ENCODE results near the gene ATP8A2. TPM values are rescaled to one million over a fixed set of nuclear protein-coding genes. Genes with fewer than 3 reads are reported as not detected.

ATP8A2 gene
- total and polyA plus RNA-seq, 9 of the 15 experiments (the other 6 are each of a cell fraction or from before 2014, with no cell fraction given): under 0.01 to 0.33 (median 0.06) TPM; not detected in 4

DNA sequence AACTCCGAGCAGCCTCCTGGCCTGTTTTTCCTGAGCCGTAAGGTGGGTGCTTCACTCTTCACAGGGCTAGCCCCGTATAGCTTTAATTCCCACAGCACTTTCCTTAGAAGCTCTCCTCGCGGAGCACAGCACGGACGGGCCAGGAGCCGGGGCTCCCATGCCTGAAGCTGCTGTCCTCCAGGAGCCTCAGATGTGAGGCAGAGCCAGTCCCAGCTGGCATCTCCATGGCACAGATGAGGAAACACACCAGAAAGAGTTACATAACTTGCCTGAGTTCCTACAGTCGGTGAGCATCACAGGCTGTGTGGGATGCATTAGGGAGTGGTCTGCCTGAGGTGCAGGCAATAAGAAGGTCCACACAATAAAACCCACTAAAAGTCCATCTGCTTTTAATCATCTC lies 118.5 kb downstream of the ATP8A2 start:
- no peak overlapping the region for H3K27ac ChIP-seq (ENCODE audit: extremely low read depth, low read depth, low read length)
- H3K9me1 ChIP-seq (ENCODE audit: control insufficient read depth, insufficient read depth, low read length): no peaks in the 10 kb centered on the region
- H3K4me2 ChIP-seq (ENCODE audit: insufficient read depth, low read length): no peak overlapping the region
- no peaks in the 10 kb centered on the region for H3K36me3 ChIP-seq (ENCODE audit: control insufficient read depth, insufficient read depth, low read length)
- intact Hi-C loops (cut with micrococcal nuclease) (no loop called here), in situ Hi-C loops (cut with MboI) (no loop called here)
- no peaks in the 10 kb centered on the region for H3K9me3 ChIP-seq (replicated peaks; ENCODE audit: control insufficient read depth, insufficient read depth, low read depth, low read length)
- ATAC-seq (no peak), DNase-seq (ENCODE audit: extremely low read depth in 1 of 4, low spot score in 3 of 4) (no peak), FAIRE-seq (no peak)
- 0 out of 2 replicates have a peak, but pooled peaks cover 4% of the 10 kb centered on the region for H4K20me1 ChIP-seq (replicated peaks; ENCODE audit: control insufficient read depth, insufficient read depth, low read length)
- ChIA-PET POLR2A (interaction anchor here (0.7 to 0.8 kb wide), 2 partner anchors 19 to 61 kb away, joined by 3 read pairs; no protein-coding TSS in a partner anchor), CTCF (ENCODE audit: low intra/inter-chr PET ratio) (no interaction called here)
- TF ChIP-seq EGR1 (conservative IDR thresholded peaks at IDR 0.05) (no peak), HNRNPUL1 (IDR thresholded peaks at IDR 0.05; ENCODE audit: low read length) (no peak), GATA2 (CRISPR knock-in tag; IDR thresholded peaks at IDR 0.05) (no peak), ATF7 (IDR thresholded peaks at IDR 0.05) (no peak), MAFF (IDR thresholded peaks at IDR 0.05; ENCODE audit: low read length) (no peak), CCNT2 (IDR thresholded peaks at IDR 0.05; ENCODE audit: borderline replicate concordance, extremely low read depth, insufficient read length, low read depth, low read length) (no peak), NFRKB (IDR thresholded peaks at IDR 0.05; ENCODE audit: low read depth) (no peak), MAZ (CRISPR knock-in tag; conservative IDR thresholded peaks at IDR 0.05 in 1 of 2, IDR thresholded peaks at IDR 0.05 in 1 of 2) (no peak), SMAD3 (CRISPR knock-in tag; conservative IDR thresholded peaks at IDR 0.05) (no peak), JUNB (CRISPR knock-in tag; conservative IDR thresholded peaks at IDR 0.05) (no peak), TBL1XR1 (IDR thresholded peaks at IDR 0.05; ENCODE audit: low read length in 2 of 2) (no peak)
- TF ChIP-seq, protein P1, sequence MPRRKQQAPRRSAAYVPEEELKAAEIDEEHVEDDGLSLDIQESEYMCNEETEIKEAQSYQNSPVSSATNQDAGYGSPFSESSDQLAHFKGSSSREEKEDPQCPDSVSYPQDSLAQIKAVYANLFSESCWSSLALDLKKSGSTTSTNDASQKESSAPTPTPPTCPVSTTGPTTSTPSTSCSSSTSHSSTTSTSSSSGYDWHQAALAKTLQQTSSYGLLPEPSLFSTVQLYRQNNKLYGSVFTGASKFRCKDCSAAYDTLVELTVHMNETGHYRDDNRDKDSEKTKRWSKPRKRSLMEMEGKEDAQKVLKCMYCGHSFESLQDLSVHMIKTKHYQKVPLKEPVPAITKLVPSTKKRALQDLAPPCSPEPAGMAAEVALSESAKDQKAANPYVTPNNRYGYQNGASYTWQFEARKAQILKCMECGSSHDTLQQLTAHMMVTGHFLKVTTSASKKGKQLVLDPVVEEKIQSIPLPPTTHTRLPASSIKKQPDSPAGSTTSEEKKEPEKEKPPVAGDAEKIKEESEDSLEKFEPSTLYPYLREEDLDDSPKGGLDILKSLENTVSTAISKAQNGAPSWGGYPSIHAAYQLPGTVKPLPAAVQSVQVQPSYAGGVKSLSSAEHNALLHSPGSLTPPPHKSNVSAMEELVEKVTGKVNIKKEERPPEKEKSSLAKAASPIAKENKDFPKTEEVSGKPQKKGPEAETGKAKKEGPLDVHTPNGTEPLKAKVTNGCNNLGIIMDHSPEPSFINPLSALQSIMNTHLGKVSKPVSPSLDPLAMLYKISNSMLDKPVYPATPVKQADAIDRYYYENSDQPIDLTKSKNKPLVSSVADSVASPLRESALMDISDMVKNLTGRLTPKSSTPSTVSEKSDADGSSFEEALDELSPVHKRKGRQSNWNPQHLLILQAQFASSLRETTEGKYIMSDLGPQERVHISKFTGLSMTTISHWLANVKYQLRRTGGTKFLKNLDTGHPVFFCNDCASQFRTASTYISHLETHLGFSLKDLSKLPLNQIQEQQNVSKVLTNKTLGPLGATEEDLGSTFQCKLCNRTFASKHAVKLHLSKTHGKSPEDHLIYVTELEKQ (CRISPR knock-in tag; IDR thresholded peaks at IDR 0.05): no peak
- TF ChIP-seq, protein P2, sequence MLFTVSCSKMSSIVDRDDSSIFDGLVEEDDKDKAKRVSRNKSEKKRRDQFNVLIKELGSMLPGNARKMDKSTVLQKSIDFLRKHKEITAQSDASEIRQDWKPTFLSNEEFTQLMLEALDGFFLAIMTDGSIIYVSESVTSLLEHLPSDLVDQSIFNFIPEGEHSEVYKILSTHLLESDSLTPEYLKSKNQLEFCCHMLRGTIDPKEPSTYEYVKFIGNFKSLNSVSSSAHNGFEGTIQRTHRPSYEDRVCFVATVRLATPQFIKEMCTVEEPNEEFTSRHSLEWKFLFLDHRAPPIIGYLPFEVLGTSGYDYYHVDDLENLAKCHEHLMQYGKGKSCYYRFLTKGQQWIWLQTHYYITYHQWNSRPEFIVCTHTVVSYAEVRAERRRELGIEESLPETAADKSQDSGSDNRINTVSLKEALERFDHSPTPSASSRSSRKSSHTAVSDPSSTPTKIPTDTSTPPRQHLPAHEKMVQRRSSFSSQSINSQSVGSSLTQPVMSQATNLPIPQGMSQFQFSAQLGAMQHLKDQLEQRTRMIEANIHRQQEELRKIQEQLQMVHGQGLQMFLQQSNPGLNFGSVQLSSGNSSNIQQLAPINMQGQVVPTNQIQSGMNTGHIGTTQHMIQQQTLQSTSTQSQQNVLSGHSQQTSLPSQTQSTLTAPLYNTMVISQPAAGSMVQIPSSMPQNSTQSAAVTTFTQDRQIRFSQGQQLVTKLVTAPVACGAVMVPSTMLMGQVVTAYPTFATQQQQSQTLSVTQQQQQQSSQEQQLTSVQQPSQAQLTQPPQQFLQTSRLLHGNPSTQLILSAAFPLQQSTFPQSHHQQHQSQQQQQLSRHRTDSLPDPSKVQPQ (CRISPR knock-in tag; IDR thresholded peaks at IDR 0.05; ENCODE audit: borderline replicate concordance): no peak
- no peak overlapping the region for H2AFZ ChIP-seq (ENCODE audit: low read depth, low read length)
- H3K4me3 ChIP-seq: no peak overlapping the region
- no peaks in the 10 kb centered on the region; a peak in 1 of 5 replicates for H3K4me1 ChIP-seq (replicated peaks in 1 of 2; ENCODE audit: control insufficient read depth in 2 of 2, insufficient read depth in 2 of 2, low read length in 2 of 2)
- no peak overlapping the region for H3K9ac ChIP-seq (ENCODE audit: insufficient read depth in 1 of 2, low read depth in 2 of 2, low read length in 2 of 2)
- H3K27me3 ChIP-seq (ENCODE audit: control insufficient read depth in 2 of 2, insufficient read depth in 2 of 2, low read length in 2 of 2): peaks cover 0 to 23% of the 10 kb centered on the region in 2 experiments; a peak in 2 of 5 replicates
- no peaks in the 10 kb centered on the region for H3K79me2 ChIP-seq (ENCODE audit: control insufficient read depth, insufficient read depth, low read length)
- BruUV-seq (replicated peaks): no TSS peak
- WGBS (ENCODE audit: insufficient coverage, low coverage, missing lambda C conversion rate): 0% methylated on average over 8 of the region's 9 CpGs

Data from K562 (cell line).